Fibroblast of lung (primary cell): Measurements from ENCODE around the gene CCDC106.

ENCODE experiments used
- EZH2 ChIP-seq: IDR thresholded peaks from 2 replicates; pipeline ENCODE4 v1.5.1; 2012; ENCODE audit warnings: low read length, control low read depth, mild to moderate bottlenecking; ENCODE audit errors: missing control alignments
- TF ChIP-seq, protein P1 (sequence below), 2 donors: IDR thresholded peaks in 1 of 2; conservative IDR thresholded peaks in 1 of 2; 1 replicate in 1 of 2; 2 replicates in 1 of 2; pipeline ENCODE4 v1.5.1; 2011 to 2012; ENCODE audit warnings: low read length in 2 of 2, control low read depth in 1 of 2, inconsistent platforms in 1 of 2, low read depth in 1 of 2, mild to moderate bottlenecking in 1 of 2

DNA sequence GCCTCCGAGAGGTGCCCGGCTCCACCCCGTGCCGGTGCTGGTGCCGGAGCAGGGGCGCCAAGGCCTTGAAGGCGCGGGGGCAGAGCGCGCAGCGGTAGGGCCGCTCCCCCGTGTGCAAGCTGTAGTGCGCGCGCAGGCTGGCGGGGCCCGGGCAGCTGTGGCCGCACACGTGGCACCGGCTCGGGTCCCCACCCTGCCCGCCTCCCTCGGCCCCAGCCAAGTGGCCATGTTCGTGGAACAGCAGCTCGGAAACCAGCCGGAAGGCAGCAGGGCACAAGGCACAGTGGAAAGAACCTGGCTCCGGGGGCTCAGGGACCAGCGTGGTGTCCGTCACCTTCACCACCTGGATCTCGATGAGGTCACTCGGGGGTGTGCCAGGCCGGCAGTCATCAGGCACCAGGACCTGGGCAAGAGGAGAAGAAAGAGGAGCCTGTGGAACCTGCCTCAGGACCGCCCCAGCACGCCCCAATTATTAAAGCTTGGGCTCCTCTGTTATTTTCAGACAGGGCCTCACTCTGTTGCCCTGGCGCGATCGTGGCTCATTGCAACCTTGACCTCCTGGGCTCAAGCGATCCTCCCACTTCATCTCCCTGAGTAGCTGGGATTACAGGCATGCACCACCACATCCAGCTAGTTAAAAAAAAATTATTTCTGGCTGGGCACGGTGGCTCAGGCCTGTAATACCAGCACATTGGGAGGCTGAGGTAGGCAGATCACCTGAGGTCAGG lies 25.6 kb upstream of the CCDC106 start:
- TF ChIP-seq, protein P1, sequence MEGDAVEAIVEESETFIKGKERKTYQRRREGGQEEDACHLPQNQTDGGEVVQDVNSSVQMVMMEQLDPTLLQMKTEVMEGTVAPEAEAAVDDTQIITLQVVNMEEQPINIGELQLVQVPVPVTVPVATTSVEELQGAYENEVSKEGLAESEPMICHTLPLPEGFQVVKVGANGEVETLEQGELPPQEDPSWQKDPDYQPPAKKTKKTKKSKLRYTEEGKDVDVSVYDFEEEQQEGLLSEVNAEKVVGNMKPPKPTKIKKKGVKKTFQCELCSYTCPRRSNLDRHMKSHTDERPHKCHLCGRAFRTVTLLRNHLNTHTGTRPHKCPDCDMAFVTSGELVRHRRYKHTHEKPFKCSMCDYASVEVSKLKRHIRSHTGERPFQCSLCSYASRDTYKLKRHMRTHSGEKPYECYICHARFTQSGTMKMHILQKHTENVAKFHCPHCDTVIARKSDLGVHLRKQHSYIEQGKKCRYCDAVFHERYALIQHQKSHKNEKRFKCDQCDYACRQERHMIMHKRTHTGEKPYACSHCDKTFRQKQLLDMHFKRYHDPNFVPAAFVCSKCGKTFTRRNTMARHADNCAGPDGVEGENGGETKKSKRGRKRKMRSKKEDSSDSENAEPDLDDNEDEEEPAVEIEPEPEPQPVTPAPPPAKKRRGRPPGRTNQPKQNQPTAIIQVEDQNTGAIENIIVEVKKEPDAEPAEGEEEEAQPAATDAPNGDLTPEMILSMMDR (conservative IDR thresholded peaks at IDR 0.05 in 1 of 2, IDR thresholded peaks at IDR 0.05 in 1 of 2; ENCODE audit: low read depth in 1 of 2, low read length in 2 of 2) = no peak
- TF ChIP-seq EZH2 = no peak
